AG04449 (cell line): ENCODE results near the gene ETF1.

Experiments used
- CTCF ChIA-PET: fragments of 350-600 bp; formaldehyde crosslinking; extraction: SDS; loops from one replicate; lab custom pipeline; 2021; ENCODE audit warnings: antibody characterized with exemption; lab: Yijun Ruan, JAX
- POLR2A ChIA-PET: fragments of 400-600, 350-600 bp; formaldehyde crosslinking; extraction: SDS; loops from one replicate; lab custom pipeline; 2020; ENCODE audit warnings: antibody characterized with exemption, inconsistent platforms; lab: Yijun Ruan, JAX
- DNase-seq: peaks from one replicate; pipeline ENCODE4 v3.0.0-alpha.2; 2010; ENCODE audit warnings: low read depth, low spot score
- H3K4me3 ChIP-seq: 2 replicates; pipeline ENCODE4 v1.5.1; 2011; ENCODE audit warnings: low read depth, mild to moderate bottlenecking, control low read depth, low read length
- CTCF ChIP-seq: IDR thresholded peaks from one replicate; pipeline ENCODE4 v1.5.1; 2011; ENCODE audit warnings: mild to moderate bottlenecking, moderate library complexity, low read length, control low read depth, inconsistent platforms; ENCODE audit not compliant: insufficient read depth; ENCODE audit errors: missing control alignments

Gene ETF1

GRCh38 chr5:138464008-138464387 lies 79.0 kb downstream of the ETF1 start:
- TF ChIP-seq CTCF, result peak; percentile 87
- ChIA-PET CTCF (interaction anchor here (1.1 to 12.8 kb wide), 14 partner anchors 12 to 80 kb away, joined by 3 to 207 read pairs (median 12); partner anchors contain the start of gene ETF1), POLR2A (interaction anchor here (1.7 to 3.7 kb wide), 7 partner anchors 9 to 808 kb away, joined by 5 to 36 read pairs (median 19); partner anchors contain the start of gene ETF1)
- no peak for DNase-seq
- peak overlapping the region; percentile 82 for H3K4me3 ChIP-seq

GRCh38 chr5:138463419-138464007 lies 79.5 kb downstream of the ETF1 start:
- ChIA-PET CTCF (interaction anchor here (1.1 to 12.8 kb wide), 16 partner anchors 8 to 125 kb away, joined by 3 to 207 read pairs (median 9); partner anchors contain the start of genes ETF1 and FAM53C), POLR2A (interaction anchor here (0.6 to 3.7 kb wide), 7 partner anchors 8 to 809 kb away, joined by 4 to 36 read pairs (median 11); partner anchors contain the start of gene ETF1)
- DNase-seq, result no peak
- TF ChIP-seq CTCF, result peak; percentile 13
- peak overlapping the region; percentile 68 for H3K4me3 ChIP-seq

- ChIA-PET CTCF (interaction anchor here (0.8 to 19.1 kb wide), 3 partner anchors 10 to 39 kb away, joined by 3 to 407 read pairs (median 207); no protein-coding TSS in a partner anchor), POLR2A (interaction anchor here (1.0 kb wide), 1 partner anchor 108 kb away, joined by 4 read pairs; no protein-coding TSS in a partner anchor)
- no peak overlapping the region for H3K4me3 ChIP-seq
- no peak for DNase-seq
- no peak for TF ChIP-seq CTCF
These were observed 81.5 kb downstream of the ETF1 start for GRCh38 chr5:138461343-138462125.

GRCh38 chr5:138460032-138460693 lies 82.9 kb downstream of the ETF1 start:
- DNase-seq, result no peak
- CTCF ChIA-PET, result interaction anchor here (12.8 to 19.1 kb wide), 2 partner anchors 8 to 41 kb away, joined by 207 to 407 read pairs; no protein-coding TSS in a partner anchor
- no peak overlapping the region for H3K4me3 ChIP-seq
- TF ChIP-seq CTCF, result no peak
- POLR2A ChIA-PET, result interaction anchor here (1.0 kb wide), 1 partner anchor 21 kb away, joined by 4 read pairs; the partner anchor contains the start of gene REEP2

- H3K4me3 ChIP-seq, result no peak overlapping the region
- TF ChIP-seq CTCF, result no peak
- ChIA-PET CTCF (interaction anchor here (12.8 to 19.1 kb wide), 2 partner anchors 7 to 42 kb away, joined by 207 to 407 read pairs; no protein-coding TSS in a partner anchor), POLR2A (interaction anchor here (1.0 kb wide), 1 partner anchor 21 kb away, joined by 4 read pairs; the partner anchor contains the start of gene REEP2)
- no peak for DNase-seq
These were observed 83.6 kb downstream of the ETF1 start for GRCh38 chr5:138459311-138459933.
